T47D (cell line): Measurements from ENCODE around the gene FARS2.
A peak's percentile ranks its signal among the peaks of the same experiment; 100 is the strongest.

Experiments used
- DNase-seq, 2 experiments: peaks; one replicate each; pipeline versions ENCODE4 v3.0.0 to v3.0.0-alpha.2; 2011 to 2012; ENCODE audit warnings: low read depth in 1 of 2, low spot score in 1 of 2
- JUND ChIP-seq: IDR thresholded peaks from 2 replicates; pipeline ENCODE4 v1.6.1; 2012; ENCODE audit warnings: low read depth
- in situ Hi-C: cut with HindIII; loops from 2 replicates; pipeline ENCODE4 v1.10.0; 2016; ENCODE audit warnings: low sequenced_read_pairs, low pct_unique_long_range_greater_than_20kb

FARS2 gene

DNA sequence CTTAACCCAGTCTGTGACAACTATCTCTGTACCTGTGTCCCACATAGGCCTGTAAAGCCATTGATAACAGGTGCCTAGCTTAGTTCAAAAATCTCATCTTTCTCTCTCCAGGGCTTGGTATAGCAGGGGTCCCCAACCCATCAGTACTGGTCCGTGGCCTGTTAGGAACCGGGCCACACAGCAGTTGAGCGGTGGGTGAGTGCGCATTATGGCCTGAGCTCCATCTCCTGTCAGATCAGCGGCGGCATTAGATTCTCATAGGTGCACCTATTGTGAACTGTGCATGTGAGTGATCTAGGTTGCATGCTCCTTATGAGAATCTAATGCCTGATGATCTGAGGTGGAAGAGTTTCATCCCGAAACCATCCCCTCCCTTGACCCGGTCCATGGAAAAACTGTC lies 3.9 kb upstream of the FARS2 start:
- TF ChIP-seq JUND, result no peak
- in situ Hi-C loops, result no loop called here
- DNase-seq, result no peak

DNA sequence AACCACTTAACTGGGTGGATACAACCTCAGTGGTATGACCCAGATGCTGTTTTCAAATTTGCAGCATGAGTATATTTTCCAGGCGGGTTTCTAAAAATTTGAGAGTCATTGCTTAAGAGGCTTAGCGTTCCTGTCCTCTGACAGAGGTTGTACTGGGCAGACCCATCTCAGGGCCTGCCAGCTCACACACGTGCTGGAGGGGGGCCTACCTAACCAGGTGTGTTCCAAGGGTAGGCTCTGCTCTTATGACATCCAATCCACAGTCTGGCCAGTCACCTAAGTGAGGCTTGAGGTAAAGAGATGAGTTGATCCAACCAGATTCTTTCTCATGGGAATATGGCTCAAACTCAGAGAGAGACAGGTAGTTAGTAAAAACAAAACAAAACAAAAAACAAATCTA lies 1.9 kb upstream of the FARS2 start:
- no peak for TF ChIP-seq JUND
- in situ Hi-C loops, result no loop called here
- DNase-seq, result no peak

DNA sequence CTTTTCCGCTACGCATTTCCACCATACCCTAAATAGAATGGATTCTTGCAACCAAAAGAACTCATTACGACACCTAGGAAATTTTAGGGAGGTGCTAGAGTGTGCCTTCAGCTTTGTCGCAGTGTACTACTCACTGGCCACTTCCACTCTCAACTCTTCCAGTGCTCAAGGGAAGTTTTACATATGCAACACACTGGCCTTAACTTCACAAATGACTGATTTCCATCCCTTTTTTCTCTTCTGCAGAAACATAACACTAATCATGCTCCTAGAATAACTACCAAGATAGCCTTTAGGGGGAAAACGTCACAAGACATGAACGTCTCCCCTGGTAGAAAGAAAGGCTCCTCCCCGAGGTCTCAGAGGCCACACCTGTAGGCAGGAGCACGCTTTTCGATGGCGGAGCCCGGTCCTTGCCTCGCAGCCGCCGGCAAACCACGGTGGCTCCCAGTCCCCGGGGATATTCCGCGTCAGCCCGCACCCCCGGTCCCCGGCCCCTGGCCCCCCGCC lies 1.1 kb upstream of the FARS2 start:
- DNase-seq, result peak; percentile 59 to 70
- in situ Hi-C loops, result no loop called here
- no peak for TF ChIP-seq JUND

GRCh38 chr6:5261545-5262109 lies 314 bp downstream of the FARS2 start:
- in situ Hi-C loops, result no loop called here
- no peak for TF ChIP-seq JUND
- no peak for DNase-seq

- no peak for DNase-seq
- TF ChIP-seq JUND, result no peak
- in situ Hi-C loops, result no loop called here
Measured at GRCh38 chr6:5266423-5266822, 5.1 kb downstream of the FARS2 start.

DNA sequence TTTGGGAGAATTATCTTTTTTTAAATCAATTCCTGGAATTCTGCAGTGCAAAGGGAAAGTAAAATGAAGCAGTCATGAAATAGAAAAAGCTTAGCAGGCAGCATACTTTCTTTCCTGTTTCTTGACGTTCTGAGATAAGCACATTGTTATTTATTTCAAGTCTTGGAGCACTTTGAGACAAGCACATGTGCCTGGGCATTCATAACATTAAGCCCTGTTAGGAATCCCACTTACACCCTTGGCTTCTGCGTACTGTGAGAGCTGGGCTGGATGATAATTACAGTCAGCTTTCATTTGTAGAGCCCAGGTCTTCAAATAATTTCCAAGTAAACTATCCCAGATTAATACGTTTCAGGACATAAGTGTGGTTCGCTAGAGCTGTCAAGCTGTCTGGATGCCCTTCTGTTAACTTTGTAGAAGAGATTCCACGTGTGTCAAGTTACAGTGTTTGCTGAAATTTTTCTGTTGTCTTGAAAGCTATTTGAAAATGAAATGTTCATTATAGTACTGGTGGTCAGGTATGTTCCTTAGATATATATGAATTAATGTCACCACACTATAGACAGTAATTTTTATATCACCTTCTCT lies 8.9 kb downstream of the FARS2 start:
- DNase-seq, result no peak
- TF ChIP-seq JUND, result no peak
- in situ Hi-C loops, result no loop called here

DNA sequence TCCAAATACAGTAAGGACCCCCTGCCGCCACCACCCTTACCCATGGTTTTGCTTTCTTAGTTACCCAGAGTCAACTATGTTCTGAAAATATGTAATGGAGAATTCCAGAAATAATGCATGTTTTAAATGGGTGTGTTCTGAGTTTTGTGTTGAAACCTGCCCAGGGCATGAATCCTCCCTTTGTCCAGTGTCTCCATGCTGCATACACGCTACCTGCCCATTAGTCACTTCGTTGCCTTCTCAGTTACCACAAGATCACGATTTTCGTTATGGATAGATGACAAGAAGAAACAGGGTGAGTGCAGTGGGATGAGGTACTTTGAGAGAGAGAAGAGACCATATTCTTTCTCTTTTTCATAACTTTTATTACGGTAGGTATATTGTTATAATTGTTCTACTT lies 10.6 kb downstream of the FARS2 start:
- DNase-seq, result no peak
- TF ChIP-seq JUND, result no peak
- in situ Hi-C loops, result no loop called here

GRCh38 chr6:5274231-5274630 lies 12.9 kb downstream of the FARS2 start:
- TF ChIP-seq JUND, result no peak
- in situ Hi-C loops, result no loop called here
- DNase-seq, result no peak

DNA sequence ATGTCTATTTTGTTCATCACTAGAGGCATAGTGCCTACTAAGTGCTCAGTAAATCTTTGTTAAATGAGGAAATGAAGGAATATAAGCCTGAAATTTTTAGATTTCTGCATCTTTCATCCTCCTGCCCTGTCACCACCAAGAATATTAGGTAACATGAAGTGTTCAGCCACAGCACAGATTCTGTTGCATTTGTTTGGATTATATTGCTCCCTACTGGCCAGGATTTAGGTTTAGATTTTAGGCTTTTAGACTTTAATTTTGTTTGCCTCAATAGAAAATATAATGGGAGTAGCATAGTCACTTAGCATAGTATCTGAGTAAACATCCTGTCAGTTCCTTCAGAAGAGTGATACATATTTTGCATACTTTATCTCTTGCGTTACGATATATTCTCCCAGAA lies 14.2 kb downstream of the FARS2 start:
- in situ Hi-C loops, result no loop called here
- no peak for TF ChIP-seq JUND
- no peak for DNase-seq

DNA sequence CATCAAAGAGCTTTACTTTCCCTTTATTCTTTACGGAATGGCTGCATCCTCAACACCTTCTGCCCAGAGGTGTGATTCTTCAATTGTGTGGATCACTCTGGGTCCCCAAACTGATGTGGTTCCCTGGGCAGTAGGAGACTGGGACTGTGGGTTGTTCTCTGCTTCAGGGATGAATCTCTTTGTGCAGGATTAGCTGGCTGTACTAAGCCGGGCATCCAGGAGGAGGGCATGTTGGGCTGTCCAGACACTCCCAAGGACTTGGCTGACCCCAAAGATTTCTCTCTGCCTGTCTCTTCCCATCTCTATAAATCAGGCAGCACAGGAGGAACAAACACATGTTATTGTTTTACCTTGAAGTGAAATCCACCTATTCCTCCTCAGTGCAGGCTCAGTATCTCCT lies 15.3 kb downstream of the FARS2 start:
- no peak for DNase-seq
- no peak for TF ChIP-seq JUND
- in situ Hi-C loops, result no loop called here

DNA sequence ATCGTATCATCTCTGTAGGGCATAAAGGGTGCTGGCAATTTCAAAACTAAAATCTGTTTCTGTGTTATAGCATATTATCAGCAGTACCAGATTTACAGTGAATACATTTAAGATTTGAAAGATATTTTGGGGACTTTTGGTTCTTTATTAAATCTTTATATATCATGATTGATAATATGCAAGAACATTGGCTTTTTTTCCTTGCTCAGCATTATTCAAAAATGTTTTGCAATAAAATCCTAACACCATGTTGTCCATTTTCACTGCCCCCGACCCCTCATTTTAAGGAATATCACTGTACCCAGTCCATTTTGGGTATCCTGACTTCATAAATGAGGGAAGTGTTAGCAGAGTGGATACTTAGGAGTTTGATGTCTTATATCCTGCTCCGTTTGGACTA lies 16.3 kb downstream of the FARS2 start:
- in situ Hi-C loops, result no loop called here
- no peak for TF ChIP-seq JUND
- DNase-seq, result no peak

DNA sequence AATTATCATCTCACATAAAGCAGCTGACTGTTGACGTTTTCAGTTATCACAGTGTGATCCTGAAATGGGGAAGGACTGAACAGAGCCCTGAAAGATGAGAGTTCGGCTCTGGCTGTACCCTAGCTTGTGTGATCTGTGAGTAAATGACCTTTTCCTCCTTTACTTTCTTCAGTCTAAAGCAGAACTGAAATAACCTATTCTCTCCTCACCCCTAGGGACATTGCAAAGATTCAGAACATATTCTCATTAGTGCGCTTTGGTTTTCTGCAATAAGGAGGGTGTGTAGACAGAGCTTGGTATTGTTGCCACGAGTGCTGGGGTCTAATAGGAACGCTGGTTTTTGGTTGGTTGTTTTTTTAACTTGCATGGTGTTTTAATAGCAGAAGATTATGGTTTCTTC lies 16.7 kb downstream of the FARS2 start:
- no peak for TF ChIP-seq JUND
- in situ Hi-C loops, result no loop called here
- DNase-seq, result no peak

DNA sequence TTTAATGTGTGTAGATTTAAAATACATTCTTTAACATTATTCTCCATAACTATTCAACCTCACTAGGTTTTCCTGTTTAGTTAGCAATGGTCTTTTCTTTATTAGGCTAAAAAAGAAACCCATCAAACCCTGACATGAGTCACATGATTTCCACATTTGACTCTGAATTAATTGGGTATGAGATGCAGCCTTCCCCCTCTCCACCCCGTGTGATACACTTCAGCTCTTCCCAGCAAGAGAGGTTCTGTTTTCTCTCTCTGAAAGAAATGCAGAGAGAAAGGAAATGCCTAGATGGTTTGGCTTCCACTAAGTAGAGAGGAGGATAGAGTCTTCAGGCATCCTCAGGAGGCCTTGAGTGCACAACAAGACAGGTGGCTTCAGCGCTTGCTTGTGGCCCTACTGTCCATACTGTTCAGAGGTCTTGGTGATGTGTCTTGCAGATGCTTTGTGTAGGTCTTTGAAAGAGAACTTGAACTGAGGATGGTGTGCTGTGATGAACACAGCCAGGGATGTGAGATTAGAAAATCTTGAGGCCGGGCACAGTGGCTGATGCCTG lies 17.3 kb downstream of the FARS2 start:
- no peak for TF ChIP-seq JUND
- in situ Hi-C loops, result no loop called here
- no peak for DNase-seq
